HEK293 (cell line): ENCODE data around the gene DACT1.

ENCODE experiments used
- CTCF ChIP-seq: fragments of 450-650 bp; formaldehyde crosslinking; IDR thresholded peaks from 2 replicates; pipeline ENCODE4 v1.5.1; 2016; ENCODE audit warnings: missing biosample characterization, missing genetic modification characterization
- ZBTB1 ChIP-seq: fragments of 450-650 bp; formaldehyde crosslinking; IDR thresholded peaks from 2 replicates; pipeline ENCODE4 v1.5.1; 2016; ENCODE audit warnings: missing biosample characterization, missing genetic modification characterization
- ZBTB7A ChIP-seq: fragments of 450-650 bp; formaldehyde crosslinking; IDR thresholded peaks from 2 replicates; pipeline ENCODE4 v1.5.1; 2016; ENCODE audit warnings: low read depth, missing biosample characterization, missing genetic modification characterization
- ZNF639 ChIP-seq: fragments of 450-650 bp; formaldehyde crosslinking; IDR thresholded peaks from 2 replicates; pipeline ENCODE4 v1.5.1; 2016; ENCODE audit warnings: missing biosample characterization, missing genetic modification characterization
- ZSCAN16 ChIP-seq: fragments of 450-650 bp; formaldehyde crosslinking; IDR thresholded peaks from 2 replicates; pipeline ENCODE4 v1.5.1; 2016; ENCODE audit warnings: missing biosample characterization, missing genetic modification characterization
- TF ChIP-seq, protein P1 (sequence below): fragments of 450-650 bp; formaldehyde crosslinking; conservative IDR thresholded peaks from 2 replicates; pipeline ENCODE4 v1.5.1; 2016; ENCODE audit warnings: low read depth, missing biosample characterization, missing genetic modification characterization

- TF ChIP-seq, protein P1, sequence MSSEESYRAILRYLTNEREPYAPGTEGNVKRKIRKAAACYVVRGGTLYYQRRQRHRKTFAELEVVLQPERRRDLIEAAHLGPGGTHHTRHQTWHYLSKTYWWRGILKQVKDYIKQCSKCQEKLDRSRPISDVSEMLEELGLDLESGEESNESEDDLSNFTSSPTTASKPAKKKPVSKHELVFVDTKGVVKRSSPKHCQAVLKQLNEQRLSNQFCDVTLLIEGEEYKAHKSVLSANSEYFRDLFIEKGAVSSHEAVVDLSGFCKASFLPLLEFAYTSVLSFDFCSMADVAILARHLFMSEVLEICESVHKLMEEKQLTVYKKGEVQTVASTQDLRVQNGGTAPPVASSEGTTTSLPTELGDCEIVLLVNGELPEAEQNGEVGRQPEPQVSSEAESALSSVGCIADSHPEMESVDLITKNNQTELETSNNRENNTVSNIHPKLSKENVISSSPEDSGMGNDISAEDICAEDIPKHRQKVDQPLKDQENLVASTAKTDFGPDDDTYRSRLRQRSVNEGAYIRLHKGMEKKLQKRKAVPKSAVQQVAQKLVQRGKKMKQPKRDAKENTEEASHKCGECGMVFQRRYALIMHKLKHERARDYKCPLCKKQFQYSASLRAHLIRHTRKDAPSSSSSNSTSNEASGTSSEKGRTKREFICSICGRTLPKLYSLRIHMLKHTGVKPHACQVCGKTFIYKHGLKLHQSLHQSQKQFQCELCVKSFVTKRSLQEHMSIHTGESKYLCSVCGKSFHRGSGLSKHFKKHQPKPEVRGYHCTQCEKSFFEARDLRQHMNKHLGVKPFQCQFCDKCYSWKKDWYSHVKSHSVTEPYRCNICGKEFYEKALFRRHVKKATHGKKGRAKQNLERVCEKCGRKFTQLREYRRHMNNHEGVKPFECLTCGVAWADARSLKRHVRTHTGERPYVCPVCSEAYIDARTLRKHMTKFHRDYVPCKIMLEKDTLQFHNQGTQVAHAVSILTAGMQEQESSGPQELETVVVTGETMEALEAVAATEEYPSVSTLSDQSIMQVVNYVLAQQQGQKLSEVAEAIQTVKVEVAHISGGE (tag by site-specific recombination) = no peak
- TF ChIP-seq ZBTB7A (tag by site-specific recombination) (no peak), CTCF (tag by site-specific recombination) (no peak), ZSCAN16 (no peak), ZNF639 (no peak), ZBTB1 (no peak)
Measured at GRCh38 chr14:58677517-58677916, 39.8 kb downstream of the DACT1 start.
